SK-N-SH (cell line): ENCODE data around the gene GJC3. TPM values are rescaled to one million over a fixed set of nuclear protein-coding genes. Genes with fewer than 3 reads are reported as not detected.

ENCODE experiments used
- CTCF ChIA-PET: fragments of 300-600, 350-600 bp; formaldehyde crosslinking; extraction: SDS; loops from one replicate; lab custom pipeline; 2021; lab: Yijun Ruan, JAX
- POLR2A ChIA-PET: fragments of 350-600 bp; sonication (Branson Sonifier 250); formaldehyde crosslinking; extraction: SDS; loops from one replicate; lab custom pipeline; 2020; ENCODE audit warnings: antibody characterized with exemption, inconsistent platforms; lab: Yijun Ruan, JAX
- DNase-seq: peaks from one replicate; pipeline ENCODE4 v3.0.0; 2012
- H2AFZ ChIP-seq: fragments of 200-600 bp; sonication (generic); 2 replicates; pipeline ENCODE4 v1.8.1; 2016; ENCODE audit warnings: antibody characterized with exemption, mild to moderate bottlenecking, low read depth
- H3F3A ChIP-seq: fragments of 200-600 bp; sonication (generic); replicated peaks from 2 replicates; pipeline ENCODE3; 2016; ENCODE audit warnings: antibody characterized with exemption, mild to moderate bottlenecking; ENCODE audit not compliant: insufficient read depth
- H3K27ac ChIP-seq, 2 experiments: fragments of 200-500 bp in 1 of 2; fragments of 200-600 bp in 1 of 2; sonication (Bioruptor generic) in 1 of 2; sonication (generic), shearing (Covaris generic) in 1 of 2; 2 replicates each; pipeline versions ENCODE4 v1.5.1 to v1.6.1; 2014 to 2016; ENCODE audit warnings: low read depth in 2 of 2, inconsistent platforms in 1 of 2, low read length in 1 of 2, mild to moderate bottlenecking in 1 of 2, mixed read lengths in 1 of 2
- H3K27me3 ChIP-seq: fragments of 200-600 bp; sonication (generic), shearing (Covaris generic); 2 replicates; pipeline ENCODE4 v1.6.1; 2016; ENCODE audit warnings: mixed run types; ENCODE audit not compliant: insufficient read depth
- H3K36me3 ChIP-seq, 2 experiments: fragments of 200-500 bp in 1 of 2; fragments of 200-600 bp in 1 of 2; sonication (Bioruptor generic) in 1 of 2; sonication (generic) in 1 of 2; replicated peaks in 1 of 2; 2 replicates each; pipeline versions ENCODE3 to v1.5.1; 2014 to 2016; ENCODE audit warnings: low read length in 1 of 2, mild to moderate bottlenecking in 1 of 2; ENCODE audit not compliant: insufficient read depth in 2 of 2, control insufficient read depth in 1 of 2
- H3K4me1 ChIP-seq, 2 experiments: fragments of 200-500 bp in 1 of 2; fragments of 200-600 bp in 1 of 2; sonication (Bioruptor generic) in 1 of 2; sonication (generic), shearing (Covaris generic) in 1 of 2; 2 replicates each; pipeline versions ENCODE4 v1.5.1 to v1.6.1; 2014 to 2016; ENCODE audit warnings: low read depth in 1 of 2, low read length in 1 of 2, mixed run types in 1 of 2; ENCODE audit not compliant: insufficient read depth in 2 of 2, control insufficient read depth in 1 of 2
- H3K4me2 ChIP-seq: fragments of 200-600 bp; sonication (generic), shearing (Covaris generic); 2 replicates; pipeline ENCODE4 v1.6.1; 2017; ENCODE audit warnings: mixed run types
- H3K4me3 ChIP-seq, 2 experiments: fragments of 200-500 bp in 1 of 2; fragments of 200-600 bp in 1 of 2; sonication (Bioruptor generic) in 1 of 2; sonication (generic), shearing (Covaris generic) in 1 of 2; 2 replicates each; pipeline versions ENCODE4 v1.5.1 to v1.8.1; 2014 to 2016; ENCODE audit warnings: low read depth in 2 of 2, inconsistent platforms in 1 of 2, low read length in 1 of 2, mild to moderate bottlenecking in 1 of 2, mixed read lengths in 1 of 2, moderate library complexity in 1 of 2
- H3K79me2 ChIP-seq: fragments of 200-600 bp; sonication (generic); 2 replicates; pipeline ENCODE4 v1.8.1; 2017; ENCODE audit warnings: mild to moderate bottlenecking; ENCODE audit not compliant: insufficient read depth
- H3K9ac ChIP-seq: fragments of 200-600 bp; sonication (generic); 2 replicates; pipeline ENCODE4 v1.6.1; 2017; ENCODE audit warnings: mixed run types
- H3K9me2 ChIP-seq: fragments of 200-600 bp; sonication (generic); 2 replicates; pipeline ENCODE4 v1.6.1; 2017; ENCODE audit warnings: mixed run types
- H3K9me3 ChIP-seq: fragments of 200-600 bp; sonication (generic); 2 replicates; pipeline ENCODE4 v1.6.1; 2017; ENCODE audit warnings: mixed run types, mild to moderate bottlenecking, moderate library complexity
- H4K20me1 ChIP-seq: fragments of 200-600 bp; sonication (generic); 2 replicates; pipeline ENCODE4 v1.6.1; 2017; ENCODE audit warnings: mild to moderate bottlenecking, mixed run types; ENCODE audit not compliant: insufficient read depth
- CTCF ChIP-seq: fragments of 200-600 bp; sonication (generic); IDR thresholded peaks from 2 replicates; pipeline ENCODE4 v1.6.1; 2017; ENCODE audit warnings: antibody characterized with exemption, mild to moderate bottlenecking, moderate library complexity
- ELF1 ChIP-seq: IDR thresholded peaks from 2 replicates; pipeline ENCODE4 v1.4.0; 2012
- EZH2phosphoT487 ChIP-seq: fragments of 200-600 bp; sonication (generic); IDR thresholded peaks from 2 replicates; pipeline ENCODE4 v1.6.1; 2017; ENCODE audit warnings: low read depth, mixed run types, mild to moderate bottlenecking, antibody characterized with exemption, moderate library complexity, borderline replicate concordance
- FOXM1 ChIP-seq: IDR thresholded peaks from 2 replicates; pipeline ENCODE4 v1.4.0; 2012; ENCODE audit warnings: low read depth, mild to moderate bottlenecking
- GABPA ChIP-seq: IDR thresholded peaks from 2 replicates; pipeline ENCODE4 v1.4.0; 2012; ENCODE audit warnings: low read depth, mild to moderate bottlenecking
- IRF3 ChIP-seq: fragments of 150-350 bp; IDR thresholded peaks from 2 replicates; pipeline ENCODE4 v1.6.1; 2016; ENCODE audit warnings: mild to moderate bottlenecking, low read depth, low read length
- JUND ChIP-seq: IDR thresholded peaks from 2 replicates; pipeline ENCODE4 v1.4.0; 2012
- NRF1 ChIP-seq: IDR thresholded peaks from 2 replicates; pipeline ENCODE4 v1.6.1; 2012; ENCODE audit warnings: low read depth, mild to moderate bottlenecking, low read length
- POLR2AphosphoS5 ChIP-seq: IDR thresholded peaks from 2 replicates; pipeline ENCODE4 v1.6.1; 2012; ENCODE audit warnings: low read depth, low read length
- RAD21 ChIP-seq: IDR thresholded peaks from 2 replicates; pipeline ENCODE4 v1.6.1; 2012; ENCODE audit warnings: mild to moderate bottlenecking, low read length
- RFX5 ChIP-seq: IDR thresholded peaks from 2 replicates; pipeline ENCODE4 v1.6.1; 2012; ENCODE audit warnings: mild to moderate bottlenecking, improper control_type of control experiment, low read length
- SMC3 ChIP-seq: IDR thresholded peaks from 2 replicates; pipeline ENCODE4 v1.6.1; 2012; ENCODE audit warnings: low read depth, low read length, improper control_type of control experiment
- TEAD4 ChIP-seq: IDR thresholded peaks from 2 replicates; pipeline ENCODE4 v1.4.0; 2012; ENCODE audit warnings: mild to moderate bottlenecking, borderline replicate concordance; ENCODE audit not compliant: insufficient read depth
- WGBS: methylation state at CpG from one replicate; pipeline ENCODE4 v1.1.6; 2017; ENCODE audit warnings: low lambda C conversion rate; 5-methylcytosine and 5-hydroxymethylcytosine counted together
- polyA plus RNA-seq, 3 experiments: library from polyadenylated mRNA; depleted of rRNA; stranded (reverse); fragments of >200 nt; gene quantifications; 2 replicates each; pipeline ENCODE4 v1.2.3, GENCODE V29; 2012
- TF ChIP-seq, protein P1 (sequence below): IDR thresholded peaks from 2 replicates; pipeline ENCODE4 v1.4.0; 2012; ENCODE audit warnings: low read depth, borderline replicate concordance
- TF ChIP-seq, protein P2 (sequence below): IDR thresholded peaks from 2 replicates; pipeline ENCODE4 v1.4.0; 2012; ENCODE audit warnings: low read depth
- TF ChIP-seq, protein P3 (sequence below): IDR thresholded peaks from 2 replicates; pipeline ENCODE4 v1.4.0; 2012; ENCODE audit warnings: low read depth, borderline replicate concordance
- TF ChIP-seq, protein P4 (sequence below): fragments of 150-350 bp; IDR thresholded peaks from 2 replicates; pipeline ENCODE4 v1.6.1; 2017; ENCODE audit warnings: antibody characterized with exemption, low read length, low read depth, borderline replicate concordance
- TF ChIP-seq, protein P5 (sequence below): IDR thresholded peaks from 2 replicates; pipeline ENCODE4 v1.6.1; 2012; ENCODE audit warnings: mild to moderate bottlenecking, low read depth, low read length, moderate library complexity

Gene GJC3
- polyA plus RNA-seq, 1 of the 3 experiments (the other 2 are of a cell fraction): not detected

DNA sequence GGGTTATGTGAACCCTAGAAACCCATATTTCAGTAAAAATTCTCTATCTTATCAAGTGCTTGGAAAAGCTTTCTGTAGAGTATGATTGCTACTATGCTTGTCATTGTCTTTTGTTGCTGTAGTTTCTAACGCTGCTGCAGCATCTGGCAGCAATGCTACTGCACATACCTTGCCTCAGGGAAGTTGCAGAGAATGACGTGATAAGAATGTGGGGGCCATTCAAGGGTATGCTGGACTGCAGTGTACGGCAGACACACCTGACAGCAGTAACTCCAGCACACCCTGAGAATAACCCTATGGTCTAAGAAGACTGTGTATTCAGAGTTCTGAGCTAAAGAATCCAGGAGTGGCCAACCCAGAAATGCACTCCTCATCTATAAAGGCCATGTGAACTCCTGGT lies 30.6 kb downstream of the GJC3 start:
- H3K9me2 ChIP-seq: no peaks in the 10 kb centered on the region
- no peak overlapping the region for H3K4me2 ChIP-seq
- WGBS: 24% methylated on average over 3 of the region's 3 CpGs
- no peaks in the 10 kb centered on the region for H3K79me2 ChIP-seq
- ChIA-PET CTCF (interaction anchor here (0.6 to 1.2 kb wide), 3 partner anchors 15 to 81 kb away, joined by 3 to 4 read pairs (median 3); no protein-coding TSS in a partner anchor), POLR2A (no interaction called here)
- no peaks in the 10 kb centered on the region for H3F3A ChIP-seq
- TF ChIP-seq ELF1 (no peak), IRF3 (no peak), GABPA (no peak), RAD21 (no peak), EZH2phosphoT487 (no peak), NRF1 (no peak), CTCF (no peak), JUND (no peak), TEAD4 (no peak), POLR2AphosphoS5 (no peak), SMC3 (no peak), FOXM1 (no peak), RFX5 (no peak)
- TF ChIP-seq, protein P1, sequence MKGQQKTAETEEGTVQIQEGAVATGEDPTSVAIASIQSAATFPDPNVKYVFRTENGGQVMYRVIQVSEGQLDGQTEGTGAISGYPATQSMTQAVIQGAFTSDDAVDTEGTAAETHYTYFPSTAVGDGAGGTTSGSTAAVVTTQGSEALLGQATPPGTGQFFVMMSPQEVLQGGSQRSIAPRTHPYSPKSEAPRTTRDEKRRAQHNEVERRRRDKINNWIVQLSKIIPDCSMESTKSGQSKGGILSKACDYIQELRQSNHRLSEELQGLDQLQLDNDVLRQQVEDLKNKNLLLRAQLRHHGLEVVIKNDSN: no peak
- TF ChIP-seq, protein P2, sequence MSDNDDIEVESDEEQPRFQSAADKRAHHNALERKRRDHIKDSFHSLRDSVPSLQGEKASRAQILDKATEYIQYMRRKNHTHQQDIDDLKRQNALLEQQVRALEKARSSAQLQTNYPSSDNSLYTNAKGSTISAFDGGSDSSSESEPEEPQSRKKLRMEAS: no peak
- TF ChIP-seq, protein P3, sequence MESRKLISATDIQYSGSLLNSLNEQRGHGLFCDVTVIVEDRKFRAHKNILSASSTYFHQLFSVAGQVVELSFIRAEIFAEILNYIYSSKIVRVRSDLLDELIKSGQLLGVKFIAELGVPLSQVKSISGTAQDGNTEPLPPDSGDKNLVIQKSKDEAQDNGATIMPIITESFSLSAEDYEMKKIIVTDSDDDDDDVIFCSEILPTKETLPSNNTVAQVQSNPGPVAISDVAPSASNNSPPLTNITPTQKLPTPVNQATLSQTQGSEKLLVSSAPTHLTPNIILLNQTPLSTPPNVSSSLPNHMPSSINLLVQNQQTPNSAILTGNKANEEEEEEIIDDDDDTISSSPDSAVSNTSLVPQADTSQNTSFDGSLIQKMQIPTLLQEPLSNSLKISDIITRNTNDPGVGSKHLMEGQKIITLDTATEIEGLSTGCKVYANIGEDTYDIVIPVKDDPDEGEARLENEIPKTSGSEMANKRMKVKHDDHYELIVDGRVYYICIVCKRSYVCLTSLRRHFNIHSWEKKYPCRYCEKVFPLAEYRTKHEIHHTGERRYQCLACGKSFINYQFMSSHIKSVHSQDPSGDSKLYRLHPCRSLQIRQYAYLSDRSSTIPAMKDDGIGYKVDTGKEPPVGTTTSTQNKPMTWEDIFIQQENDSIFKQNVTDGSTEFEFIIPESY: no peak
- TF ChIP-seq, protein P4, sequence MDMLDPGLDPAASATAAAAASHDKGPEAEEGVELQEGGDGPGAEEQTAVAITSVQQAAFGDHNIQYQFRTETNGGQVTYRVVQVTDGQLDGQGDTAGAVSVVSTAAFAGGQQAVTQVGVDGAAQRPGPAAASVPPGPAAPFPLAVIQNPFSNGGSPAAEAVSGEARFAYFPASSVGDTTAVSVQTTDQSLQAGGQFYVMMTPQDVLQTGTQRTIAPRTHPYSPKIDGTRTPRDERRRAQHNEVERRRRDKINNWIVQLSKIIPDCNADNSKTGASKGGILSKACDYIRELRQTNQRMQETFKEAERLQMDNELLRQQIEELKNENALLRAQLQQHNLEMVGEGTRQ: no peak
- TF ChIP-seq, protein P5, sequence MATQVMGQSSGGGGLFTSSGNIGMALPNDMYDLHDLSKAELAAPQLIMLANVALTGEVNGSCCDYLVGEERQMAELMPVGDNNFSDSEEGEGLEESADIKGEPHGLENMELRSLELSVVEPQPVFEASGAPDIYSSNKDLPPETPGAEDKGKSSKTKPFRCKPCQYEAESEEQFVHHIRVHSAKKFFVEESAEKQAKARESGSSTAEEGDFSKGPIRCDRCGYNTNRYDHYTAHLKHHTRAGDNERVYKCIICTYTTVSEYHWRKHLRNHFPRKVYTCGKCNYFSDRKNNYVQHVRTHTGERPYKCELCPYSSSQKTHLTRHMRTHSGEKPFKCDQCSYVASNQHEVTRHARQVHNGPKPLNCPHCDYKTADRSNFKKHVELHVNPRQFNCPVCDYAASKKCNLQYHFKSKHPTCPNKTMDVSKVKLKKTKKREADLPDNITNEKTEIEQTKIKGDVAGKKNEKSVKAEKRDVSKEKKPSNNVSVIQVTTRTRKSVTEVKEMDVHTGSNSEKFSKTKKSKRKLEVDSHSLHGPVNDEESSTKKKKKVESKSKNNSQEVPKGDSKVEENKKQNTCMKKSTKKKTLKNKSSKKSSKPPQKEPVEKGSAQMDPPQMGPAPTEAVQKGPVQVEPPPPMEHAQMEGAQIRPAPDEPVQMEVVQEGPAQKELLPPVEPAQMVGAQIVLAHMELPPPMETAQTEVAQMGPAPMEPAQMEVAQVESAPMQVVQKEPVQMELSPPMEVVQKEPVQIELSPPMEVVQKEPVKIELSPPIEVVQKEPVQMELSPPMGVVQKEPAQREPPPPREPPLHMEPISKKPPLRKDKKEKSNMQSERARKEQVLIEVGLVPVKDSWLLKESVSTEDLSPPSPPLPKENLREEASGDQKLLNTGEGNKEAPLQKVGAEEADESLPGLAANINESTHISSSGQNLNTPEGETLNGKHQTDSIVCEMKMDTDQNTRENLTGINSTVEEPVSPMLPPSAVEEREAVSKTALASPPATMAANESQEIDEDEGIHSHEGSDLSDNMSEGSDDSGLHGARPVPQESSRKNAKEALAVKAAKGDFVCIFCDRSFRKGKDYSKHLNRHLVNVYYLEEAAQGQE: no peak
- H3K36me3 ChIP-seq: peaks cover 11 to 25% of the 10 kb centered on the region in 2 experiments
- no peak overlapping the region for H2AFZ ChIP-seq
- no peaks in the 10 kb centered on the region for H3K9me3 ChIP-seq
- no peaks in the 10 kb centered on the region for H4K20me1 ChIP-seq
- no peaks in the 10 kb centered on the region for H3K27me3 ChIP-seq
- no peak for DNase-seq
- no peak overlapping the region for H3K27ac ChIP-seq
- no peak overlapping the region for H3K9ac ChIP-seq
- peaks cover 0 to 13% of the 10 kb centered on the region in 2 experiments; a peak in 2 of 4 replicates for H3K4me1 ChIP-seq
- H3K4me3 ChIP-seq: no peak overlapping the region
